ENCODE measurements around the gene DOCK10.
"Not testable (repeated sequence)": the region's sequence is repeated elsewhere in the genome, so short reads cannot be mapped to it uniquely, and the experiment has no call there.

Gene DOCK10

DNA sequence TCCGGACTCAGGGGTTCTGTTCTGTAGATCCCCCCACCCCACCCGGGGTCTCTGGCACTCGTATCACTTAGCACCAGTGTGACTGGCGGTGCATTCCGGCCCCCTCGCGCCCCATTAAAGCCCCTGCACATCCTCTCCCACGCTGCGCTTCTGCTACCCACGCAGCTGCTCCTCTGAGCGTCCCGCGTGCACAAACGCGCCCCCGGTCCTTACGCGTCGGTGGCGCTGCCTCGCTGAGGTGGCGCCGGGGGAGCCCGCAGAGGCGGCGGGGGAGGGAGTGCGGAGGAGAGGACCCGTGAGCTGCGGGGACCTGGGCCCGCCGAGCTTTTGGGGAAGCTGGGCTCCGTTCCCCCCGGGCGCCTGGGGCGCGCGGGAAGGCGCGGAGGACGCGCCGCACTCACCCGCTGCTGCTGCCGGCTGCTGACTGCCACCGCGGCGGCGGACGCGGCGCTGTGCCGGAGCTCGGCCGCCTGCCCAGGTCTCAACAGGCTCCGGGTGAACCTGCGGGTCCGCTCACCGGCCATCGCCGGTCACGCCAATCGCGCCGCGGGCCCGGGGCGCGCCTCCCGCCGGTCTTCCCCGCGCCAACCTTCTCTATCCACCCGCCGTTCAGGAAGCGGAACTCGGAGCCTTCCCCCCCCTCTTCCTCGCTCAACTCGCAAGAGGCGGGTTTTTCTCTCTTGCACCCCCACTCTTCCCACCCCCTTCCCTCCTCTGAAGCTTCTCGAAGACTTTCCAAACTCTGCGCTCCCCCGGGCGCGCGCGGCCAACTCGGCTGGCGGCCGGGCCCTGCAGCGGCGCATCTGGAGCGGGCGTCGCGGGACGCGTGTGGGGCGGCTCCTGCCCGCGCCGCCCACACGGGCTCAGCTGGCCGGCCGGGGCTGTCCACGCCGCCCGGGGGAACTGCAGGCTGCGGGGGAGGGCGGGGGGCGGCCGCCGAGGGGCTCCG, at the start of gene DOCK10:
DOCK10 (minus strand) TSS at position 618 of the 949 bp plus-strand sequence; CDS start at position 524, 94 bp downstream.
- peak; percentile 42 to 59 for DNase-seq

- no peak for DNase-seq
These were observed 49.1 kb upstream of the DOCK10 start for GRCh38 chr2:225091336-225091735.

DNA sequence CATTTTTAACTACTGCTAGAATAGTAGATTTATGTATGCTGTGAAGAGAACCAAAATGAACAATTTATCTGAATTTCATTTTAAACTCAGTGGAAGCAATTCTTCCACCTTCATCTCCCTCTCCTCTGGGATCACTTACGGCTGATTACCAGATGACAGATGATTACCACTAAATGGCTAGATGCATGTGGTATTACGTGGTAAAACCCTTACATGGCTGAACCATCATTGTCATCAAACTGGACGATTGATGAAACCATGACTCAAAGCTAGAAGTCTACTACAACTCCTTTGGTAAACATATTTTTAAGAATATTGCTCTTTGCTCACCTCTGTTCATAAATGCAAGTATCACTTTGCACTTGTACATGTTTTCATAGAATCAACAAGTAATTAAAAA, 48.5 kb upstream of the DOCK10 start:
- no peak for DNase-seq

- no peak for DNase-seq
These were observed 44.6 kb upstream of the DOCK10 start for GRCh38 chr2:225086915-225087314.

- no peak for DNase-seq
These were observed 44.2 kb upstream of the DOCK10 start for GRCh38 chr2:225086439-225086838.

GRCh38 chr2:225083276-225083675, 41.0 kb upstream of the DOCK10 start:
- DNase-seq = no peak

- no peak for DNase-seq
These were observed 33.9 kb upstream of the DOCK10 start for GRCh38 chr2:225076125-225076524.

DNA sequence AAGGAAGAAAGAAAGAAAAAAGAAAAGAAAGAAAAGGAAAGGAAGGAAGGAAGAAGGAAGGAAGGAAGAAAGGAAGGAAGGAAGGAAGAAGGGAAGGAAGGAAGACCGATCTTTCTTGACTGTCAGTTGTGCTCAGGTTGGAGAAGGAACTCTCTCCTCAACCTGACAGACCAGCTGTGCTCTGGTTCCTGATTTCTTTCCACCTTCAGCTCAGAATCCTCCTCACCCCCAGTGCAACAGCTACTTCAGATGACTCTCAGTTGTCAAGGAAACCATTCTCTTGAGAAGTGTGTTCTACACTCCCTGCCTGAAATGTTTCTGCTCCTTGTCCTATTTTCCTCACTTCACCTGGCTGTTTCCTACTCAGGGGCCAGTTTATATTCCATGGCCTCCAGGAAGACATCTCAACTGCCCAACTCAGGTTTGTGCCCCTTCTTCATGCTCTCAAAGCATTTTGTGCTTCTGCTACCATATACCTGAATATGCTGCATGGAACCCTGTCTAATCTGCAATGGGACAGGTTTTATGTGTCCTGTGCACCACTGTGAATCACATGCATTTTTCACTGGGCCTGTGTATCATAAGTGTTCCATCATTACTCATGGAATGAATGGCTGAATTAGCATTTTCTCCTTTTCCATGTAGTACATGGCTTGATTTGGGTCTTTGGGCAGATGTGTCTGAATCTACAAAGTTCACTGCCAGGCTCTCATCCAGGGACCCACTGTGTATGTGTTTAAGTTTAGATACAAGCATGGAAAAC, 32.8 kb upstream of the DOCK10 start:
- DNase-seq = no peak

DNA sequence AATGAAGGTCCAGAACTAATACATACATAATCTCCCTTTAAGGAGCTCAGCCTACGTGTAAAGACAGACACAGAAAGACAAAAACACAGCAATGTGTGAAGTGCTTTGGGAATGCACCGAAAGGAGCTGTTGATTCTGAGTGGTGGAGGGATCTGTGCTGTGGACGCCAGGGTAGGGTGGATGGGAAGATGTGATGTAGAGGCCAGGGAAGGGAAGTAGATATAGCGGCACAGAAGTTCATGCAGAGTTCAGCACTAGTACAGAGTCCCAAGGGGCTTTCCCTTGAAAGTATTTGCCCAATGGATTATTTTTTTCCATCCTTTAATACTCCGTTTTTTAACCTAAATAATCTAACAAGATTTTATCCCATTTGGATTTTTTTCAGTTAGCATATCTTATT, 32.1 kb upstream of the DOCK10 start:
- DNase-seq = no peak

DNA sequence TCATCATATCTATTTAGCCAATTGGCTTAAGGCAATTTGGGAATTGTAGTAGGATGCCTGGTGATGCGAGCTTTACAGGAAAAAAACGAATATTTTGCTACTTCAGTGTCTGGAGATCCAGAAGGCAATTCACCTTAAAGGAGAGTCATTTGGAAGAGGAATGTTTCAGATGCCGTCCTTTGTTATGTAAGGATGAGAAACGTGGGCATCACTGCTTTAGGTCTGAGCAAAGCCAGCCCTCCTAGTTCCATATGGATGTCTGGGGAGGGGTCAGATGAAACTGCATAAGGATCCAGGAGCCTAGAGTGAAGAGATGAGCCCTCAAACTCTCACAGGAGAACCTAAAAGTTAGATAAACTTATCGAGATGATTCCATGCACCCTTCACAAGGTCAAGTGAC, 30.9 kb upstream of the DOCK10 start:
- no peak for DNase-seq

DNA sequence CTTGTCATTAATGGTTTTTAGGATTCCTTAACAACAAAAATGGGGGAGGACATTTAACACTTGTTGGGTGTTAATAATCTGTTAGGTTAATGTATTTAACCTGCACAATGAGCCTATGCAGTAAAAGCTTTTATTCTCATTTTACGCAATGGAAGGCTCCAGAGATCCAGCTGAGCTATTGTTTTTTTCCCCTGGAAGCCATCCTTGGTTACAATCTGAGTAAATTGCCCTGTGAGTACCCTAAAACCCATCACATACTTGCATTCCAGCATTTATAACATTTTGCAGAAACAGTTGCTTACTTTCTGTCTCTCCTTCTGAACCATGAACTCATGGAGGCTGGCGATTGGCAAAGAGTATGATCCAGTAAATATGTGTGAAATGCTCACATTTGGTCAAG, 30.2 kb upstream of the DOCK10 start:
- DNase-seq = no peak

DNA sequence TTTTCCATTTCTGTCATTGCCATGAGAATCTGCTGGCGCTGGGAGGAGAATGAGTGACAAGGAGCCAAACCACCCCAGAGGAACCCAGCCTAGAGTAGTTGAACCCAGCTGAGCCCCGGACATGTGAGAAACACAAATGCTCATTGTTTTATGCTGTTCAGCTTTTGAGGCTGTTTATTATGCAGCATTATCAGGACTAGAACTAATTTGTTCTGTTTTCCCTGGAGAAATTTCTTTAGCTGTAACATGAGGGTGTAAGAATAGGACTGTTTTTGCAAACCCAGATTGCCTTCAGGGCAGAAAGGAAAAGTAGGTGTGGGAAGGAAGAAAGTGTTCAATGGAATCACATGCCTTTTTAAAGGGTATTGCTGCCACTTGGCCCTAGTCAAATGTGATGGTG, 28.5 kb upstream of the DOCK10 start:
- no peak for DNase-seq

- DNase-seq = no peak
These were observed 27.7 kb upstream of the DOCK10 start for GRCh38 chr2:225069966-225070365.

GRCh38 chr2:225069477-225069876, 27.2 kb upstream of the DOCK10 start:
- DNase-seq = no peak

GRCh38 chr2:225065882-225066281, 23.6 kb upstream of the DOCK10 start:
- no peak for DNase-seq

- DNase-seq = no peak
These were observed 22.7 kb upstream of the DOCK10 start for GRCh38 chr2:225064928-225065327.

DNA sequence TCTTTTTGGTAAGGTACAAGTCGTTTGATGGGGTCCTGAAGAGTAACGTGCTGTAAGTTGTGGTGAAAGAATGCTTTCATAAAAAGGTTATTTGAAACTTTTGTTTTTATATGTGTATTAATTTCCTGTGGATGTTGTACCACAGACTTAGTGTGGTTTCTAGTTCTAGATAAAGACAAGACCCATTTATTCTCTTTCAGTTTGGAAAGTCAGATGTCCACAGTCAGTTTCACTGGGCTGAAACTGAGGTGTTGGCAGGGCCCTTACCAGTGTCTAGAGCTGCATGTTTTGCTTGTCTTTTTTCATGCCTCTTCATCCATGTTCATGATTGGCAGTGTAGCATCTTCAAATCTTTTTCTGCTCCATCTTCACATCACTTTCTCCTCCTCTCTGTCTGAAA, 22.1 kb upstream of the DOCK10 start:
- DNase-seq = peak in 1 of 2 donors; percentile 21

- DNase-seq = no peak
These were observed 14.2 kb upstream of the DOCK10 start for GRCh38 chr2:225056330-225057073.

GRCh38 chr2:225055714-225056113, 13.4 kb upstream of the DOCK10 start:
- DNase-seq = no peak

DNA sequence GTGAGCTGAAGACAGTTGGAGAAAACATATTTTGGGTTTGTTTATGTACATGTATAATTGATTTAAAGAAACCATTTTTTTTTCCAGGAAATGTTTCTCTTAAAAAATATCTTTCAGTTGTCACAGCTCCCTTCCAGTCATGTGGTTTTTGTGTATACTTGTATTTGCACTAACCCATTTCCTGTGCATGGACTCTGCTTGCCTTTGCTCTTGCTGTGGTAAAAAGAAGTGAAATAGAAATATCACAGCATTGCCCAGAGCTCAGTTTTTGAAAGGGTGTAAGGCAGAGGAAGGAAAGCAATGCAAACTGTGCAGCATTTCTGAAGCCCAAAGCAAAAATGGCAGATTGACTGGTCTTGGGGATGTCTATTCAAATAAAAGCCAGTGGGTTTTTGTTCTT, 10.4 kb upstream of the DOCK10 start:
- peak; percentile 48 to 78 for DNase-seq

DNA sequence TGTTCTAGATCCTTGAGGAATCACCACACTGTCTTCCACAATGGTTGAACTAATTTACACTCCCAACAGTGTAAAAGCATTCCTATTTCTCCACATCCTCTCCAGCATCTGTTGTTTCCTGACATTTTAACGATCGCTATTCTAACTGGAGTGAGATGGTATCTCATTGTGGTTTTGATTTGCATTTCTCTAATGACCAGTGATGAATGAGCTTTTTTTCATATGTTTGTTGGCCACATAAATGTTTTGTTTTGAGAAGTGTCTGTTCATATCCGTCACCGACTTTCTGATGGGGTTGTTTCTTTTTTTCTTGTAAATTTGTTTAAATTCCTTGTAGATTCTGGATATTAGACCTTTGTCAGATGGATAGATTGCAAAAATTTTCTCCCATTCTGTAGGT, 5.2 kb upstream of the DOCK10 start:
- DNase-seq = not testable (repeated sequence)

DNA sequence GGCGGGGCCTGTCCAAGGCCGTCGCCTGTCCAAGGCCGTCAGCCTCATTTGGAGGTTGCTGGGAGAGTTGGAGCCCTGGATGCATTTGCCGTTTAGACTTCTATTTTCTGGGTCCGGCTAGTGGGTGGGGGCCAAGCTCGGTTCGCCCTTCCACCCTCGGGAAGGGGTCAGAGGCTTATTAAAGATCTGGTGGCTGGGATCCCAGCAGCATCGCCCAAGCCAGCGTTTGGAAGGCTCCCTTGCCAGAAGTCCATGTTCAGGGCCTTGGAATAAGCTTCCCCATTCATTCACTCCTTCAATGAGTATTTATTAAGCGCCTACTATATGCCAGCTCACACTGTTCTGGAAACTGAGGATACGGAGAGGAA, 516 bp upstream of the DOCK10 start:
- DNase-seq = no peak

GRCh38 chr2:225041207-225041850, 939 bp downstream of the DOCK10 start:
- DNase-seq = peak; percentile 69 to 78
